Endodermal cell (in vitro differentiated cells): ENCODE data around the gene TNRC6B. TPM values are rescaled to one million over a fixed set of nuclear protein-coding genes. Genes with fewer than 3 reads are reported as not detected.

Experiments used
- DNase-seq: peaks from one replicate; pipeline ENCODE4 v3.0.0-alpha.2; 2017
- H3K27ac ChIP-seq: 2 replicates; pipeline ENCODE4 v1.5.1; 2013; ENCODE audit warnings: mild to moderate bottlenecking, low read depth, low read length, moderate library complexity
- H3K27me3 ChIP-seq: 2 replicates; pipeline ENCODE4 v1.6.1; 2013; ENCODE audit warnings: mild to moderate bottlenecking, low read length, moderate library complexity; ENCODE audit not compliant: insufficient read depth, control insufficient read depth, poor library complexity, severe bottlenecking
- H3K36me3 ChIP-seq: 2 replicates; pipeline ENCODE4 v1.7.0; 2013; ENCODE audit warnings: mild to moderate bottlenecking, low read length, moderate library complexity; ENCODE audit not compliant: control insufficient read depth, insufficient read depth
- H3K4me1 ChIP-seq: one replicate; pipeline ENCODE4 v1.7.0; 2013; ENCODE audit warnings: low read length; ENCODE audit not compliant: control insufficient read depth, insufficient read depth
- H3K4me3 ChIP-seq: 2 replicates; pipeline ENCODE4 v1.5.1; 2013; ENCODE audit warnings: mild to moderate bottlenecking, low read length, moderate library complexity
- H3K9ac ChIP-seq: 2 replicates; pipeline ENCODE4 v1.6.1; 2013; ENCODE audit warnings: mild to moderate bottlenecking, low read length, moderate library complexity; ENCODE audit not compliant: poor library complexity, severe bottlenecking; ENCODE audit errors: extremely low read depth
- H3K9me3 ChIP-seq: 2 replicates; pipeline ENCODE4 v1.6.1; 2013; ENCODE audit warnings: mild to moderate bottlenecking, low read length, moderate library complexity; ENCODE audit not compliant: control insufficient read depth
- H3K27ac Mint-ChIP-seq: 2 replicates; pipeline ENCODE4 v1.8.0; 2020; ENCODE audit warnings: mixed read lengths
- H3K27me3 Mint-ChIP-seq: 2 replicates; pipeline ENCODE4 v1.8.0; 2021; ENCODE audit warnings: mild to moderate bottlenecking, mixed read lengths; ENCODE audit not compliant: insufficient read depth
- H3K36me3 Mint-ChIP-seq: 2 replicates; pipeline ENCODE4 v1.8.0; 2020; ENCODE audit warnings: low read depth, mixed read lengths
- H3K4me1 Mint-ChIP-seq: 2 replicates; pipeline ENCODE4 v1.8.0; 2020; ENCODE audit warnings: mixed read lengths
- H3K4me3 Mint-ChIP-seq: 2 replicates; pipeline ENCODE4 v1.8.0; 2020; ENCODE audit warnings: mild to moderate bottlenecking, moderate library complexity, mixed read lengths
- H3K9me3 Mint-ChIP-seq: 2 replicates; pipeline ENCODE4 v1.8.0; 2020; ENCODE audit warnings: mild to moderate bottlenecking, mixed read lengths
- WGBS, 2 experiments: methylation state at CpG; one replicate each; pipeline versions ENCODE4 v1.1.5 to v1.1.7; 2013; ENCODE audit warnings: missing lambda C conversion rate in 2 of 2, mixed read lengths in 1 of 2; ENCODE audit not compliant: insufficient coverage in 1 of 2, insufficient read length in 1 of 2; 5-methylcytosine and 5-hydroxymethylcytosine counted together
- total RNA-seq, 2 donors: library from RNA; stranded (reverse); fragmentation: NEBNext Ultra II Directional in 1 of 2; extraction: Animal tissue kit (Norgen Biotek cat#: 25700) in 1 of 2; gene quantifications; 2 replicates in 1 of 2; 3 replicates in 1 of 2; pipeline ENCODE4 v1.2.1, GENCODE V29; 2021
- TF ChIP-seq, protein P1 (sequence below): fragments of 200-600 bp; sonication (generic); conservative IDR thresholded peaks from 2 replicates; pipeline ENCODE4 v1.5.0; 2021; ENCODE audit warnings: antibody characterized with exemption, mild to moderate bottlenecking

The TNRC6B gene
- total RNA-seq, 2 donors from 2014 or later: 57.5 to 62.5 TPM

DNA sequence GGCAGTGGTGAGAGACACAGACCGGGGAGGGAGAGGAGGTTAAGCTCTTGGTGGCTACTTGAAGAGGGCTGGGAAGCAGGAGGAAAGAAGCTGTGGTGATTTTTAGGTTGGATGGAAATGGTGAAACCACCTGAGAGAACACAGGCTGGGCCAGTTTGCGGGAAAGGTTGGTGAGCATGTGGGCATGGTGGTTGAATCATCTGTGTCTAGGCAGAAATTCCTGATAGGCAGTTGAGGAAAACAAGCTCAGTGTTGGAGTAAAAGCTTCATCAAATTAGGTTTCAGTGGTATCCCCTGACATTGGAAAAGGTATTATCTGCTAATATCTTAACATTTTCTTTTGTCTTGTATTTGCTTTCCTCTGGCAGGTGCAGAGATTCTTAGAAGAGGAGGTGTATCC, 188.3 kb downstream of the TNRC6B start:
- 97 to 100% methylated on average over 2 of the region's 2 CpGs for WGBS, 2 experiments
- Mint-ChIP-seq H3K27me3 (no peaks in the 10 kb centered on the region), H3K27ac (no peak overlapping the region), H3K9me3 (no peaks in the 10 kb centered on the region), H3K4me1 (no peaks in the 10 kb centered on the region), H3K36me3 (peaks cover 83% of the 10 kb centered on the region), H3K4me3 (no peak overlapping the region)
- Histone ChIP-seq H3K36me3 (peaks cover 71% of the 10 kb centered on the region), H3K27me3 (no peaks in the 10 kb centered on the region), H3K4me3 (no peak overlapping the region), H3K9ac (no peak overlapping the region), H3K27ac (no peak overlapping the region), H3K4me1 (no peaks in the 10 kb centered on the region), H3K9me3 (no peaks in the 10 kb centered on the region)
- DNase-seq: no peak
- TF ChIP-seq, protein P1, sequence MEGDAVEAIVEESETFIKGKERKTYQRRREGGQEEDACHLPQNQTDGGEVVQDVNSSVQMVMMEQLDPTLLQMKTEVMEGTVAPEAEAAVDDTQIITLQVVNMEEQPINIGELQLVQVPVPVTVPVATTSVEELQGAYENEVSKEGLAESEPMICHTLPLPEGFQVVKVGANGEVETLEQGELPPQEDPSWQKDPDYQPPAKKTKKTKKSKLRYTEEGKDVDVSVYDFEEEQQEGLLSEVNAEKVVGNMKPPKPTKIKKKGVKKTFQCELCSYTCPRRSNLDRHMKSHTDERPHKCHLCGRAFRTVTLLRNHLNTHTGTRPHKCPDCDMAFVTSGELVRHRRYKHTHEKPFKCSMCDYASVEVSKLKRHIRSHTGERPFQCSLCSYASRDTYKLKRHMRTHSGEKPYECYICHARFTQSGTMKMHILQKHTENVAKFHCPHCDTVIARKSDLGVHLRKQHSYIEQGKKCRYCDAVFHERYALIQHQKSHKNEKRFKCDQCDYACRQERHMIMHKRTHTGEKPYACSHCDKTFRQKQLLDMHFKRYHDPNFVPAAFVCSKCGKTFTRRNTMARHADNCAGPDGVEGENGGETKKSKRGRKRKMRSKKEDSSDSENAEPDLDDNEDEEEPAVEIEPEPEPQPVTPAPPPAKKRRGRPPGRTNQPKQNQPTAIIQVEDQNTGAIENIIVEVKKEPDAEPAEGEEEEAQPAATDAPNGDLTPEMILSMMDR: no peak

DNA sequence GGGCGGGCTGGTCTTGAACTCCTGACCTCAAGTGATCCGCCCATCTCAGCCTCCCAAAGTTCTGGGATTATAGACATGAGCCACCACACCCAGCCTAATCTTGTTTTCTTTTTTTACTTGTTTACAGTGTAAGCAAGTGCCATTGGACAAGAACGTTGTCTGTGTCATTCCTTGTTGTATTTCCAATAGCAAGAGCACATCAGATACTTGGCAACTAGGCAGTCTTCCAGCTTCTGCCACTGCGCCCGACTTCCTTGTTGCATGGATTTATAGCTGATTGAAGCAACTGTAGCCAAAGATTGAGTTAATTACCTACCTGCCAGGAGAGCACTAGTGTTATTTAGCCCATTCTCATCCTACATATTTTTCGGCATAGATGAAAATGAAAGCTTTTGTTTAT, 189.6 kb downstream of the TNRC6B start:
- Histone ChIP-seq H3K9me3 (no peaks in the 10 kb centered on the region), H3K27me3 (no peaks in the 10 kb centered on the region), H3K9ac (no peak overlapping the region), H3K4me1 (no peaks in the 10 kb centered on the region), H3K4me3 (no peak overlapping the region), H3K36me3 (peaks cover 60% of the 10 kb centered on the region), H3K27ac (no peak overlapping the region)
- TF ChIP-seq, protein P1: no peak
- DNase-seq: no peak
- no peak overlapping the region for H3K27ac Mint-ChIP-seq
- H3K27me3 Mint-ChIP-seq: no peaks in the 10 kb centered on the region
- no peak overlapping the region for H3K4me3 Mint-ChIP-seq
- WGBS, 2 experiments: 97 to 100% methylated on average over 1 to 6 of the region's 6 CpGs
- H3K36me3 Mint-ChIP-seq: peaks cover 72% of the 10 kb centered on the region
- no peaks in the 10 kb centered on the region for H3K9me3 Mint-ChIP-seq
- peaks cover 5% of the 10 kb centered on the region for H3K4me1 Mint-ChIP-seq

DNA sequence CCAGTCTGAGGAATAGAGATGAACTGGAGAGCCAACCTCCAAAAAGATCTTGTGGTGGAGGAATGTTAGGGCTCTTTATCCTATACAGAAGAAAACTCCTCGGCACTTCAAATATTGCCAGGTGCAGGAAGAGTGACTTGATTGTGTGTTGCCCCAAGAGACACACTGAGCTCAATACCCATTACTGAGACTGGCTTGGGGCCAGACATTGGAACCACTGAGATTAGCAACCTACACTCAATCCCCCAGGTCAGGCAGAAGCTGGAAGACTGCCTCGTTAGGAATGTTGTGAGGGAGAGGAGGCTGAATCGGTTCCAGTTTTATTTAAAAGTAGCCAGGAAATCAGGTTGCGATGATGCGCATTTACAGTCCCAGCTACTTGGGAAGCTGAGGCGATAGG, 190.3 kb downstream of the TNRC6B start:
- Histone ChIP-seq H3K27me3 (no peaks in the 10 kb centered on the region), H3K9ac (no peak overlapping the region), H3K9me3 (no peaks in the 10 kb centered on the region), H3K36me3 (peaks cover 60% of the 10 kb centered on the region), H3K4me3 (no peak overlapping the region), H3K27ac (no peak overlapping the region), H3K4me1 (no peaks in the 10 kb centered on the region)
- no peak overlapping the region for H3K4me3 Mint-ChIP-seq
- H3K9me3 Mint-ChIP-seq: no peaks in the 10 kb centered on the region
- H3K36me3 Mint-ChIP-seq: peaks cover 72% of the 10 kb centered on the region
- H3K4me1 Mint-ChIP-seq: peaks cover 5% of the 10 kb centered on the region
- no peak overlapping the region for H3K27ac Mint-ChIP-seq
- WGBS, 2 experiments: 92 to 99% methylated on average over 6 of the region's 6 CpGs
- DNase-seq: no peak
- H3K27me3 Mint-ChIP-seq: no peaks in the 10 kb centered on the region
- TF ChIP-seq, protein P1: no peak
